Suprapubic skin (tissue), 4 donors: Measurements from ENCODE around the gene PLD5. TPM values are rescaled to one million over a fixed set of nuclear protein-coding genes. Genes with fewer than 3 reads are reported as not detected.
"Not testable (repeated sequence)": the region's sequence is repeated elsewhere in the genome, so short reads cannot be mapped to it uniquely, and the experiment has no call there.

ENCODE experiments used
- DNase-seq, 2 donors: peaks; one replicate each; pipeline ENCODE4 v3.0.0-alpha.2; 2019; ENCODE audit warnings: low spot score in 2 of 2
- H3K27ac ChIP-seq: fragments of 200-600 bp; sonication (generic); one replicate; pipeline ENCODE4 v1.5.1; 2019
- H3K27me3 ChIP-seq: fragments of 200-600 bp; sonication (generic); one replicate; pipeline ENCODE4 v1.5.1; 2019
- H3K36me3 ChIP-seq: fragments of 200-600 bp; sonication (generic); one replicate; pipeline ENCODE4 v1.5.1; 2019
- H3K4me1 ChIP-seq: fragments of 200-600 bp; sonication (generic); one replicate; pipeline ENCODE4 v1.5.1; 2019
- H3K4me3 ChIP-seq: fragments of 200-600 bp; sonication (generic); one replicate; pipeline ENCODE4 v1.5.1; 2019; ENCODE audit warnings: mild to moderate bottlenecking
- H3K9me3 ChIP-seq: fragments of 200-600 bp; sonication (generic); one replicate; pipeline ENCODE4 v1.5.1; 2019
- EP300 ChIP-seq: sonication (generic); formaldehyde crosslinking; IDR thresholded peaks from one replicate; pipeline ENCODE4 v1.6.1; 2017; ENCODE audit warnings: antibody characterized with exemption
- POLR2A ChIP-seq, 2 donors: fragments of 450-650 bp; IDR thresholded peaks; one replicate each; pipeline ENCODE4 v1.6.1; 2017; ENCODE audit warnings: antibody characterized with exemption in 2 of 2, mild to moderate bottlenecking in 2 of 2, moderate library complexity in 2 of 2
- POLR2AphosphoS5 ChIP-seq, 3 donors: sonication (generic); formaldehyde crosslinking; IDR thresholded peaks; one replicate each; pipeline ENCODE4 v1.6.1; 2017; ENCODE audit warnings: antibody characterized with exemption in 3 of 3
- WGBS: methylation state at CpG from one replicate; pipeline ENCODE4 v1.1.5; 2018; 5-methylcytosine and 5-hydroxymethylcytosine counted together
- total RNA-seq, 4 donors: library from RNA; depleted of rRNA; stranded (reverse); fragments of >200 nt; gene quantifications; one replicate each; pipeline ENCODE4 v1.1.0, GENCODE V29; 2016
- TF ChIP-seq, protein P1 (sequence below), 2 donors: fragments of 200-600 bp in 1 of 2; fragments of 450-650 bp in 1 of 2; sonication (generic) in 1 of 2; IDR thresholded peaks; one replicate each; pipeline ENCODE4 v1.5.1; 2016 to 2019; ENCODE audit warnings: antibody characterized with exemption in 2 of 2, mild to moderate bottlenecking in 1 of 2, moderate library complexity in 1 of 2

PLD5 gene
- total RNA-seq, 4 donors from 2014 or later = 0.21 to 0.64 TPM; not detected in 2

DNA sequence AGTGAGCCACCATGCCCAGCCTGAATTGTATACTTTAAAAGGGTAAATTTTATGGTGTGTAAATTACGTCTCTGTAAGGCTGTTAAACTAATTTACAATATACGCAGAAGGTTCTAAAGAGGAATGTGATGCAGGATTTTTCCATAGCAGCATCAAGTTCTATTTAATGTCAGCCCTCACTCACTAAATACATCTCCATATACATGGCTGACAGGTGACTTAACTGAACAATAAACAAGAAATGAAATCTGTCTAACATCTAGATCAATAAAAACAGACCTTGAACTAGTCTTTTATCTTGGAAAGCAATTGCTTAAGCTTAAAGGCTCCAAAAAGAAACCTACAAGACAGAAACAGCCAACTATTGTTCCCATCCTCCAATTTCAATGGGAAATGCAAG is 404.1 kb downstream of the PLD5 start:
- H3K4me3 ChIP-seq = no peak overlapping the region
- TF ChIP-seq POLR2A (IDR thresholded peaks at IDR 0.05) = no peak
- TF ChIP-seq POLR2AphosphoS5 (IDR thresholded peaks at IDR 0.05) = no peak
- TF ChIP-seq, protein P1, sequence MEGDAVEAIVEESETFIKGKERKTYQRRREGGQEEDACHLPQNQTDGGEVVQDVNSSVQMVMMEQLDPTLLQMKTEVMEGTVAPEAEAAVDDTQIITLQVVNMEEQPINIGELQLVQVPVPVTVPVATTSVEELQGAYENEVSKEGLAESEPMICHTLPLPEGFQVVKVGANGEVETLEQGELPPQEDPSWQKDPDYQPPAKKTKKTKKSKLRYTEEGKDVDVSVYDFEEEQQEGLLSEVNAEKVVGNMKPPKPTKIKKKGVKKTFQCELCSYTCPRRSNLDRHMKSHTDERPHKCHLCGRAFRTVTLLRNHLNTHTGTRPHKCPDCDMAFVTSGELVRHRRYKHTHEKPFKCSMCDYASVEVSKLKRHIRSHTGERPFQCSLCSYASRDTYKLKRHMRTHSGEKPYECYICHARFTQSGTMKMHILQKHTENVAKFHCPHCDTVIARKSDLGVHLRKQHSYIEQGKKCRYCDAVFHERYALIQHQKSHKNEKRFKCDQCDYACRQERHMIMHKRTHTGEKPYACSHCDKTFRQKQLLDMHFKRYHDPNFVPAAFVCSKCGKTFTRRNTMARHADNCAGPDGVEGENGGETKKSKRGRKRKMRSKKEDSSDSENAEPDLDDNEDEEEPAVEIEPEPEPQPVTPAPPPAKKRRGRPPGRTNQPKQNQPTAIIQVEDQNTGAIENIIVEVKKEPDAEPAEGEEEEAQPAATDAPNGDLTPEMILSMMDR (IDR thresholded peaks at IDR 0.05) = no peak
- TF ChIP-seq EP300 = no peak
- DNase-seq = no peak
- H3K27me3 ChIP-seq = no peaks in the 10 kb centered on the region
- no peaks in the 10 kb centered on the region for H3K9me3 ChIP-seq
- H3K36me3 ChIP-seq = no peaks in the 10 kb centered on the region
- 82% methylated on average over 2 of the region's 2 CpGs for WGBS
- H3K27ac ChIP-seq = no peak overlapping the region
- H3K4me1 ChIP-seq = no peaks in the 10 kb centered on the region

DNA sequence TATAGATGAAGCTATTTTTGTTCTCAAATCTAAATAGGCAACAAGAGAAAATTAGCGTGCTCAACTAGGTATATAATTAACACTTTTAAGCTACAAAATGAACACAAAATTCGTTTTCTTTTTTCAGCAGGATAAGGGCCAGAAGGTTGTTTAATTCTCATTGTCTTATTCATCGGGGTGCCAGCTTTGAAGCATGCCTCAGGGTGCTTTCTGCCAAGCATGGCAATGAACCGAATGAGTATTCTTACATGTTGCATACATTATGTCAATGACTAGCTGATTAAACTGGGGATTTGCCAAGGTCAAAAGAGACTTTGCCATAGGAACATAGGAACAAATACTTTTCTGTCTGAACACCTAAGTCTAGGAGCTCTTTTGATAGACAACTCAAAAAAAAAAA is 423.6 kb downstream of the PLD5 start:
- 49% methylated on average over 4 of the region's 4 CpGs for WGBS
- TF ChIP-seq POLR2AphosphoS5 (IDR thresholded peaks at IDR 0.05) = no peak
- TF ChIP-seq EP300 = no peak
- no peak for TF ChIP-seq POLR2A (IDR thresholded peaks at IDR 0.05)
- TF ChIP-seq, protein P1 (IDR thresholded peaks at IDR 0.05) = no peak
- H3K4me3 ChIP-seq = no peak overlapping the region
- H3K4me1 ChIP-seq = no peaks in the 10 kb centered on the region
- H3K36me3 ChIP-seq = no peaks in the 10 kb centered on the region
- no peaks in the 10 kb centered on the region for H3K27me3 ChIP-seq
- H3K9me3 ChIP-seq = no peaks in the 10 kb centered on the region
- no peak for DNase-seq
- H3K27ac ChIP-seq = no peak overlapping the region

DNA sequence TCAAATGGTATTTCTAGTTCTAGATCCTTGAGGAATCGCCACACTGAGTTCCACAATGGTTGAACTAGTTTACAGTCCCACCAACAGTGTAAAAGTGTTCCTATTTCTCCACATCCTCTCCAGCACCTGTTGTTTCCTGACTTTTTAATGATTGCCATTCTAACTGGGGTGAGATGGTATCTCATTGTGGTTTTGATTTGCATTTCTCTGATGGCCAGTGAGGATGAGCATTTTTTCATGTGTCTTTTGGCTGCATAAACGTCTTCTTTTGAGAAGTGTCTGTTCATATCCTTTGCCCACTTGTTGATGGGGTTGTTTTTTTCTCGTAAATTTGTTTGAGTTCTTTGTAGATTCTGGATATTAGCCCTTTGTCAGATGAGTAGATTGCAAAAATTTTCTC is 427.2 kb downstream of the PLD5 start:
- H3K4me1 ChIP-seq, H3K4me3 ChIP-seq, H3K27me3 ChIP-seq, H3K27ac ChIP-seq, H3K9me3 ChIP-seq, H3K36me3 ChIP-seq, DNase-seq: not testable (repeated sequence)
- WGBS = 75% methylated on average over 3 of the region's 3 CpGs

DNA sequence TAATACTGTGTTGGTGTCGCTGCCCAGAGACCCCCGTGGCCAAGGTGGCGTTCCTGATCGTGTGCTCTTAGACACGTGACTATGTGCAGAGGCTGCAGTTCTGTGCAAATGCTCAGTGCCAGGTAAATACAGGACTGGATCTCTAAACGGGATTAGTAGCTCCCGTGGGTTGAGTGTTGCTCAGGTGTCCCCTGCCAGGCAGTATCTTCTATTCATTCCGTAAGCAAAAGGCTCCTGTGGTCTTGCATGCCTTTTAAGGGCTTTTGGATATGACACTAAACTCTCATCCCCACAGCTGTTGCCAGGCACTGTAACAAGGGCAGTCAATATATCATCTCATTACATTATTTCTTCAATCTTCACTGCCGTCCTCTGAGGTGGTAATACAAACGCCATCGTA is 431.4 kb downstream of the PLD5 start:
- Histone ChIP-seq H3K36me3 (no peaks in the 10 kb centered on the region), H3K4me3 (no peak overlapping the region), H3K27ac (no peak overlapping the region), H3K4me1 (no peaks in the 10 kb centered on the region), H3K27me3 (no peaks in the 10 kb centered on the region), H3K9me3 (no peaks in the 10 kb centered on the region)
- DNase-seq = no peak
- TF ChIP-seq, protein P1 (IDR thresholded peaks at IDR 0.05) = no peak
- WGBS = 82% methylated on average over 11 of the region's 11 CpGs

DNA sequence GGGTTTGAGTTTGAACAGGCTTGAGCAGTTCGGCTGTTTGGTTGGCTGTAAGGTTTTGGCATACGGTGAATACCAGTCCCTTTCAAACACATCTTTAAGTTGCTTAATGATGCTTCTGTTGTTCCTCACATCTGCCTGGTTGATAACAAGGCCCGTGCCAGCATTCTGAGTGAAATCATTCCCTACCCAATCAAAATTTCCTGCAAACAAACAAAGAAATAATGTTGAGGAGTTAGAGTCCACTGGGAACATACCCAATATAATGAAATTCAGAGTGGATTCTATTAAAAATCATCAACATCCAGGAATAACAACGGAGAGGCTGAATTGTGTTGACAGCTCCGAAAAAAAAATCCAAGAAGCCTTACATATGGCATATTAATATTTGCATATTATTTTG is 434.6 kb downstream of the PLD5 start:
- H3K36me3 ChIP-seq = no peaks in the 10 kb centered on the region
- H3K27me3 ChIP-seq = no peaks in the 10 kb centered on the region
- no peak for DNase-seq
- WGBS = 49% methylated on average over 5 of the region's 5 CpGs
- H3K27ac ChIP-seq = no peak overlapping the region
- no peak for TF ChIP-seq EP300
- TF ChIP-seq POLR2A (IDR thresholded peaks at IDR 0.05) = no peak
- no peaks in the 10 kb centered on the region for H3K9me3 ChIP-seq
- H3K4me1 ChIP-seq = no peaks in the 10 kb centered on the region
- no peak overlapping the region for H3K4me3 ChIP-seq

DNA sequence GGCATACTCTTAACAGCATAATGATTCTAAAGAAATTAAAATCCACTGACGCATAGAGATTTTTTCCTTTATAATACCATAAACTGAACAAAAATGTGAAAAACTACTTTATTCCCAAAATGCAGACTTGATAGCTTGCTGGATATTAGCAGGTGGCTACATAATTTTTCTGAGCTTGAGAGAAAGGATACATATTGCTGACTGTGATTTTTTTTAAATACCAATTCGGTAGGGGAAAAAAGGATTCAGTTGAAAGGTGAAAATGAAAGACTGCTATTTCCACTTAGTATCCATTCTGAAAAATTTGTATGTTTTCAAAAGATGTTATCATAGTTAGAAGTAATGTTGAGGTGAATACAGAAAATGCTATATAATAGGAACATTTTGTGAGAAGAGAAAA is 435.6 kb downstream of the PLD5 start:
- DNase-seq = no peak
- TF ChIP-seq, protein P1 (IDR thresholded peaks at IDR 0.05) = no peak
- TF ChIP-seq POLR2A (IDR thresholded peaks at IDR 0.05) (no peak), EP300 (no peak), POLR2AphosphoS5 (IDR thresholded peaks at IDR 0.05) (no peak)
- Histone ChIP-seq H3K4me1 (no peaks in the 10 kb centered on the region), H3K27me3 (no peaks in the 10 kb centered on the region), H3K36me3 (no peaks in the 10 kb centered on the region), H3K9me3 (no peaks in the 10 kb centered on the region), H3K4me3 (no peak overlapping the region), H3K27ac (no peak overlapping the region)
- 77% methylated on average over 2 of the region's 2 CpGs for WGBS
